HCT116 (cell line): Measurements from ENCODE around the gene OSBPL1A. TPM values are rescaled to one million over a fixed set of nuclear protein-coding genes. Genes with fewer than 3 reads are reported as not detected.

Experiments
- ATAC-seq: fragments of 200-7000 bp; cut with Tn5 transposase; 2 replicates; pipeline ENCODE4 v1.9.1; 2020; ENCODE audit warnings: mild to moderate bottlenecking, moderate library complexity
- BruUV-seq: library from RNA; stranded (reverse); fragments of 400-500 nt; replicated peaks from 2 replicates; lab custom pipeline; 2021; lab: Mats Ljungman, UMichigan
- CTCF ChIA-PET: fragments of 300-600 bp; sonication (Branson Sonifier 250); formaldehyde crosslinking; loops from one replicate; lab custom pipeline; 2021; ENCODE audit warnings: antibody characterized with exemption; lab: Charles Lee
- POLR2A ChIA-PET: fragments of 300-600, 350-600 bp; sonication (Branson Sonifier 250); formaldehyde crosslinking; loops from one replicate; lab custom pipeline; 2021; ENCODE audit warnings: antibody characterized with exemption; lab: Charles Lee
- RAD21 ChIA-PET, 2 experiments: fragments of 300-600 bp; sonication (Branson Sonifier 250); formaldehyde crosslinking; loops; one replicate each; lab custom pipeline; 2023; ENCODE audit warnings: low total read pairs in 2 of 2; ENCODE audit not compliant: uncharacterized antibody in 2 of 2, unreplicated experiment in 2 of 2, low non-redundant PET in 1 of 2; lab: Charles Lee
- DNase-seq: peaks from one replicate; pipeline ENCODE4 v3.0.0-alpha.2; 2010; ENCODE audit warnings: low read depth, low spot score
- H2AFZ ChIP-seq: fragments of 200-600 bp; shearing (Covaris generic), sonication (generic); 2 replicates; pipeline ENCODE4 v1.6.1; 2017; ENCODE audit warnings: low read depth, mixed run types, mixed read lengths, antibody characterized with exemption, low read length; ENCODE audit not compliant: poor library complexity, severe bottlenecking
- H3K27ac ChIP-seq: 2 replicates; pipeline ENCODE4 v1.5.1; 2012; ENCODE audit warnings: low read depth, low read length
- H3K27me3 ChIP-seq: fragments of 200-600 bp; sonication (generic); 2 replicates; pipeline ENCODE4 v1.6.1; 2016; ENCODE audit warnings: mixed run types, low read length, mixed read lengths; ENCODE audit not compliant: insufficient read depth
- H3K36me3 ChIP-seq, 2 experiments: fragments of 200-500 bp in 1 of 2; fragments of 200-600 bp in 1 of 2; sonication (Bioruptor generic) in 1 of 2; sonication (generic) in 1 of 2; 2 replicates each; pipeline versions ENCODE4 v1.5.1 to v1.6.1; 2014 to 2016; ENCODE audit warnings: low read length in 2 of 2, inconsistent platforms in 1 of 2, mixed read lengths in 1 of 2, mixed run types in 1 of 2; ENCODE audit not compliant: insufficient read depth in 2 of 2, control insufficient read depth in 1 of 2
- H3K4me1 ChIP-seq, 2 experiments: fragments of 200-600 bp in 1 of 2; sonication (generic) in 1 of 2; 2 replicates each; pipeline versions ENCODE4 v1.5.1 to v1.6.1; 2012 to 2017; ENCODE audit warnings: low read length in 2 of 2, inconsistent platforms in 1 of 2, mild to moderate bottlenecking in 1 of 2, mixed read lengths in 1 of 2, mixed run types in 1 of 2, moderate library complexity in 1 of 2; ENCODE audit not compliant: insufficient read depth in 2 of 2, control insufficient read depth in 1 of 2
- H3K4me2 ChIP-seq: fragments of 200-600 bp; sonication (generic); 2 replicates; pipeline ENCODE4 v1.6.1; 2017; ENCODE audit warnings: mixed run types, low read length, mixed read lengths
- H3K4me3 ChIP-seq, 2 experiments: fragments of 200-600 bp in 1 of 2; sonication (generic) in 1 of 2; replicated peaks in 1 of 2; 2 replicates each; pipeline ENCODE4 v1.5.1; 2011 to 2016; ENCODE audit warnings: low read length in 2 of 2, control low read depth in 1 of 2, low read depth in 1 of 2, mild to moderate bottlenecking in 1 of 2, mixed read lengths in 1 of 2, mixed run types in 1 of 2
- H3K79me2 ChIP-seq: fragments of 200-600 bp; sonication (generic); 2 replicates; pipeline ENCODE4 v1.6.1; 2017; ENCODE audit warnings: mild to moderate bottlenecking, mixed run types, low read length, moderate library complexity, mixed read lengths; ENCODE audit not compliant: insufficient read depth
- H3K9ac ChIP-seq: fragments of 200-600 bp; sonication (generic); 2 replicates; pipeline ENCODE4 v1.6.1; 2016; ENCODE audit warnings: low read length, mixed read lengths
- H3K9me2 ChIP-seq: fragments of 200-600 bp; sonication (generic), shearing (Covaris generic); 2 replicates; pipeline ENCODE4 v1.6.1; 2017; ENCODE audit warnings: mixed run types, mild to moderate bottlenecking, moderate library complexity; ENCODE audit not compliant: insufficient read depth
- H3K9me3 ChIP-seq, 2 experiments: fragments of 200-500 bp in 1 of 2; fragments of 200-600 bp in 1 of 2; sonication (Bioruptor generic) in 1 of 2; sonication (generic) in 1 of 2; 2 replicates each; pipeline ENCODE4 v1.6.1; 2014 to 2017; ENCODE audit warnings: low read length in 2 of 2, mixed read lengths in 2 of 2, inconsistent platforms in 1 of 2, low read depth in 1 of 2, mild to moderate bottlenecking in 1 of 2, mixed run types in 1 of 2, moderate library complexity in 1 of 2; ENCODE audit not compliant: control insufficient read depth in 1 of 2, insufficient read depth in 1 of 2
- H4K20me1 ChIP-seq: fragments of 200-600 bp; sonication (generic), shearing (Covaris generic); 2 replicates; pipeline ENCODE4 v1.6.1; 2017; ENCODE audit warnings: mixed run types, mild to moderate bottlenecking, moderate library complexity; ENCODE audit not compliant: insufficient read depth
- CTCF ChIP-seq, 3 experiments: fragments of 200-600 bp in 1 of 3; sonication (generic) in 1 of 3; IDR thresholded peaks in 2 of 3; conservative IDR thresholded peaks in 1 of 3; 2 replicates each; pipeline ENCODE4 v1.5.1; 2012 to 2017; ENCODE audit warnings: low read depth in 2 of 3, low read length in 2 of 3, antibody characterized with exemption in 1 of 3, borderline replicate concordance in 1 of 3, control low read depth in 1 of 3, mild to moderate bottlenecking in 1 of 3, mixed read lengths in 1 of 3, mixed run types in 1 of 3, moderate library complexity in 1 of 3; ENCODE audit not compliant: insufficient read depth in 1 of 3
- ELF1 ChIP-seq: IDR thresholded peaks from 2 replicates; pipeline ENCODE4 v1.6.1; 2012; ENCODE audit warnings: low read depth, borderline replicate concordance
- JUND ChIP-seq: IDR thresholded peaks from 2 replicates; pipeline ENCODE4 v1.6.1; 2012
- RAD21 ChIP-seq: IDR thresholded peaks from 2 replicates; pipeline ENCODE4 v1.6.1; 2012; ENCODE audit warnings: low read depth, mild to moderate bottlenecking
- SRF ChIP-seq: IDR thresholded peaks from 2 replicates; pipeline ENCODE4 v1.6.1; 2012; ENCODE audit warnings: low read depth
- intact Hi-C: fragments of 100-400 bp; cut with micrococcal nuclease; formaldehyde crosslinking; loops from 2 replicates; pipeline ENCODE4 v1.10.0; 2022
- total RNA-seq: library from RNA; stranded (reverse); gene quantifications from one replicate; pipeline ENCODE4 v1.2.1, GENCODE V29; 2021; ENCODE audit not compliant: unreplicated experiment

OSBPL1A gene
- total RNA-seq, 1 experiment from 2014 or later: 18.9 TPM

DNA sequence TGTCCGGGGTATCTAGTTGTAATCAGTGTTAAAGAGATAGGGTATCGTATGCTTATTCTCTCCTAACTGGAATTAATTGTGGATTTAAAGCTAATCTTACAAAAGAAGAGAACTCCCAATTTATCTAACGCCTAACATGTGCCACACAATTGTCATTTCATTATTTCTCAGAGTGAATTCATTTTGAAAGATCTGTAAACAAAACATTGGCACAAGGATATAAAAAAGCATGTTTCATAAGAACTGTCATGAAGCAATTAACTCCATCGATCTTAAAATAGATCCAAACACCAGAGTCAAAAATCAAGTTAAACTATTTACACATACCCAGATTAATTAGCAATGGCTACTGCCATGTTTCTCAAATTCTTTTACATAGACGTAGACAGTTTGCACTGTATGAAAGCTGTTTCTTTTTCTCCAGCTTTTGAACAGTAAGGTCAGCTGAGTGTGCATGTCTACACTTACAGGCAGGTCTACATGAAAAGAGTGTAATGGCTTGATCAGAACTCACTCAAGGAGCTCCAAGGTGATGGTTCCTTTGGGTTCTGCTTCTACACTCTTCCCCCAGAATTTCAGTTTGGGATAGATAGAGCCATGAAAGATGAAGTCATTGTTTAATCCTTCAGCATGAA lies 220.0 kb downstream of the OSBPL1A start:
- Histone ChIP-seq H3K79me2 (no peaks in the 10 kb centered on the region), H3K4me1 (peaks cover 0 to 15% of the 10 kb centered on the region in 2 experiments; a peak in 2 of 4 replicates), H3K36me3 (no peaks in the 10 kb centered on the region), H3K27me3 (no peaks in the 10 kb centered on the region), H2AFZ (no peak overlapping the region), H3K27ac (no peak overlapping the region), H3K4me3 (no peak overlapping the region), H4K20me1 (no peaks in the 10 kb centered on the region; the same call in 1 of the 2 replicates), H3K9me2 (no peaks in the 10 kb centered on the region), H3K9me3 (no peaks in the 10 kb centered on the region), H3K9ac (no peak overlapping the region), H3K4me2 (no peak overlapping the region)
- POLR2A ChIA-PET: no interaction called here
- no TSS peak for BruUV-seq
- RAD21 ChIA-PET: interaction anchor here in 1 of 2 experiments (1.2 kb wide), 1 partner anchor 35 kb away, joined by 4 read pairs; no protein-coding TSS in a partner anchor
- TF ChIP-seq SRF: no peak
- TF ChIP-seq ELF1: no peak
- DNase-seq (no peak), ATAC-seq (no peak)
- CTCF ChIA-PET: interaction anchor here (0.7 to 4.0 kb wide), 8 partner anchors 11 to 312 kb away, joined by 3 to 53 read pairs (median 8); partner anchors contain the start of gene OSBPL1A
- intact Hi-C loops: loop anchor here (1.0 to 5.0 kb wide), 3 partner anchors 95 to 312 kb away; no protein-coding TSS in a partner anchor

DNA sequence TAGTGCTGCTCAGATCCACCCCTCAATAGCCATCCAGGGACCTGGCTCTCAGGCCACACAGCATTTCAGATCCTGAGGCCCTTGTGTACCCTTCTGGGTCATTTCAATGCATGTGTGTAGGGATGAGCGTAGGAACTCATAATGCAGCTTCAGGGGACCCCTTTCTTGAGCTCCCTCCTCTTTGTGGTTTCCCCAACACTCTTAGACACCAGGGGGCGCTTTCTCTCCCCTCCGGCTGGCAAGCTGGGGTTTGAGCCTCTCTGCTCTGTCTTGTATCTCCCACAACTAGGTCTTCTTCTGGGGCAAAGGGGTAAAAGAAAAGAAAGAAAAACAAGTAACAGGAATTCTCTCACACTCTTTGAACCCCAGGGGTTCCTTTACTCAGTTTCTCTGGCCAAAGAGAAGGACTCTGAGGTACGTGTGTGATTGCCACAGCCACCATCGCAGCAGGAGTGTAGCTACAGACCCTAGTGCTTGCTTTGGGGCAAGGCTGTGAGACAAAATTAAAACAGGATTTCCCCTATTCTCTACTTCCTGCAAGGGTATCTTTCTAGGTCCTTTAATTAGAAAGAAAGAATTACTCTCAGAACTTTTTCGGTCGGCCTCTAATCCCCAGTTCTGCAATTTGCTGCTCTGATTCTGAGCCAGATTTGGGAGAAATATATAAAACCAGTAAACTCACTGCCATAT lies 220.8 kb downstream of the OSBPL1A start:
- Histone ChIP-seq H3K4me3 (no peak overlapping the region), H4K20me1 (no peaks in the 10 kb centered on the region; the same call in 1 of the 2 replicates), H3K9me2 (no peaks in the 10 kb centered on the region), H3K9ac (no peak overlapping the region), H3K36me3 (no peaks in the 10 kb centered on the region), H3K79me2 (no peaks in the 10 kb centered on the region), H2AFZ (no peak overlapping the region), H3K27ac (no peak overlapping the region), H3K27me3 (no peaks in the 10 kb centered on the region), H3K4me2 (no peak overlapping the region), H3K4me1 (peaks cover 0 to 8% of the 10 kb centered on the region in 2 experiments; a peak in 1 of 4 replicates), H3K9me3 (no peaks in the 10 kb centered on the region)
- ATAC-seq: peak; percentile 85
- ChIA-PET RAD21 (interaction anchor here in 1 of 2 experiments (0.8 to 1.2 kb wide), 3 partner anchors 36 to 312 kb away, joined by 4 to 5 read pairs (median 4); partner anchors contain the start of gene OSBPL1A), POLR2A (no interaction called here), CTCF (interaction anchor here (0.6 to 4.0 kb wide), 17 partner anchors 11 to 315 kb away, joined by 3 to 53 read pairs (median 6); partner anchors contain the start of genes CABYR and OSBPL1A)
- intact Hi-C loops: loop anchor here (1.0 to 5.0 kb wide), 3 partner anchors 95 to 312 kb away; no protein-coding TSS in a partner anchor
- TF ChIP-seq RAD21 (peak; percentile 70), CTCF (IDR thresholded peaks at IDR 0.05 in 2 of 3, conservative IDR thresholded peaks at IDR 0.05 in 1 of 3; ENCODE audit: borderline replicate concordance in 1 of 3, insufficient read depth in 1 of 3, low read depth in 2 of 3, low read length in 2 of 3) (peak; percentile 63 to 91 (median 84)), JUND (no peak)
- DNase-seq: peak; percentile 35
- BruUV-seq: no TSS peak
